Liver (tissue), 3 donors: ENCODE data around the gene TMEM254.

Source experiments
- FOXA1 ChIP-seq: IDR thresholded peaks from 2 replicates; pipeline ENCODE4 v1.6.1; 2016; ENCODE audit warnings: antibody characterized with exemption
- GABPA ChIP-seq, 2 donors: IDR thresholded peaks in 1 of 2; conservative IDR thresholded peaks in 1 of 2; 2 replicates each; pipeline ENCODE4 v1.6.1; 2016; ENCODE audit warnings: antibody characterized with exemption in 2 of 2, mild to moderate bottlenecking in 1 of 2, moderate library complexity in 1 of 2
- JUND ChIP-seq, 2 donors: IDR thresholded peaks; 2 replicates each; pipeline ENCODE4 v1.6.1; 2016; ENCODE audit warnings: antibody characterized with exemption in 2 of 2
- RAD21 ChIP-seq, 2 donors: IDR thresholded peaks; 2 replicates each; pipeline ENCODE4 v1.6.1; 2016; ENCODE audit warnings: antibody characterized with exemption in 2 of 2, mild to moderate bottlenecking in 2 of 2
- RXRA ChIP-seq, 2 donors: IDR thresholded peaks; 2 replicates each; pipeline ENCODE4 v1.6.1; 2017 to 2018; ENCODE audit warnings: antibody characterized with exemption in 2 of 2, mild to moderate bottlenecking in 1 of 2
- TAF1 ChIP-seq: conservative IDR thresholded peaks from 2 replicates; pipeline ENCODE4 v1.6.1; 2016; ENCODE audit warnings: antibody characterized with exemption, mild to moderate bottlenecking
- TF ChIP-seq, protein P1 (sequence below): IDR thresholded peaks from 2 replicates; pipeline ENCODE4 v1.6.1; 2016; ENCODE audit warnings: antibody characterized with exemption
- TF ChIP-seq, protein P2 (sequence below): fragments of 150-350 bp; IDR thresholded peaks from 2 replicates; pipeline ENCODE4 v1.5.1; 2017; ENCODE audit warnings: improper control_type of control experiment, low read depth, low read length; ENCODE audit not compliant: missing input control
- TF ChIP-seq, protein P3 (sequence below): IDR thresholded peaks from 2 replicates; pipeline ENCODE4 v1.6.1; 2016; ENCODE audit warnings: antibody characterized with exemption, mild to moderate bottlenecking
- TF ChIP-seq, protein P4 (sequence below): IDR thresholded peaks from 2 replicates; pipeline ENCODE4 v1.6.1; 2016; ENCODE audit warnings: antibody characterized with exemption
- donor health status: healthy.
- donor health status: healthy.

DNA sequence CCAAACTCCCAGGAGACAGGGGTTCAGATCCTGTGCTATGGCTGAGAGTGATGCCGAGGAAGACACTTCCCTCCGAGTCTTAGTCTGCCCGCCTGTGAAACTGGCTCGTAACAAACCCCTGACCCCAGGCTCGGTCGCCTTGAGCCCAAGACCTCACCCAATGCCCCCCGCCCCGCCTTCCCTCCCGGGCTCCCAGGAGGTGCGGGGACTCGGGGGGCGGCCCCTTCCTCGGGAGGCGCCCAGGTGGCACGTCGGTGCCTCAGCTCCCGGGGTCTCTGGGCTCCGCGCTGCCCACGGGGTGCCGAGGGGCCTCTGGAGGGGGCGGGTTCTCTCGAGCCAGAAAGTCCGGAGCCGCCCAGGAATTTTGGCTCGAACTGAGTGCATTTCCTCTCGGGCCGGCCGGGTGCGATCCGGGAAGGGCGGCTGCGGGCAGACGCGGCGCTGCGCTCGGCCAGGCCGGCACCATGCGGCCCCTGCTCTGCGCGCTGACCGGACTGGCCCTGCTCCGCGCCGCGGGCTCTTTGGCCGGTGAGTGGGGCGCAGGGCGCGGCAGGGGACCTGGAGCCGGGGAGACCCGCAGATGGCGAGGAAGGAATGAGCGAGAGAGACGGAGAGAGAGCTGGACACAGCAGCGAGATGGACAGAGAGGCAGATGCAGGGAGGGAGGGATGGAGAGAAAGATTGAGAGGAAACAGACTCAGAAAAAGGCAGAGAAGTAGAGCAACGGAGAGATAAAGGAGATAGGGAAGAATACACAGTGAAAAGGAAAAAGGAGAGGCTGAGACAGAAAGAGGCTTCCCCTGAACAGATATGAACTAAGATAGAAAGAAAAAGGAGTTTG, 54.1 kb downstream of the TMEM254 start, which contains the start of gene PLAC9:
- TF ChIP-seq GABPA (IDR thresholded peaks at IDR 0.05 in 1 of 2, conservative IDR thresholded peaks at IDR 0.05 in 1 of 2) (no peak), FOXA1 (no peak), TAF1 (no peak), JUND (IDR thresholded peaks at IDR 0.05) (no peak), RXRA (IDR thresholded peaks at IDR 0.05) (no peak), RAD21 (IDR thresholded peaks at IDR 0.05) (no peak)
- TF ChIP-seq, protein P1, sequence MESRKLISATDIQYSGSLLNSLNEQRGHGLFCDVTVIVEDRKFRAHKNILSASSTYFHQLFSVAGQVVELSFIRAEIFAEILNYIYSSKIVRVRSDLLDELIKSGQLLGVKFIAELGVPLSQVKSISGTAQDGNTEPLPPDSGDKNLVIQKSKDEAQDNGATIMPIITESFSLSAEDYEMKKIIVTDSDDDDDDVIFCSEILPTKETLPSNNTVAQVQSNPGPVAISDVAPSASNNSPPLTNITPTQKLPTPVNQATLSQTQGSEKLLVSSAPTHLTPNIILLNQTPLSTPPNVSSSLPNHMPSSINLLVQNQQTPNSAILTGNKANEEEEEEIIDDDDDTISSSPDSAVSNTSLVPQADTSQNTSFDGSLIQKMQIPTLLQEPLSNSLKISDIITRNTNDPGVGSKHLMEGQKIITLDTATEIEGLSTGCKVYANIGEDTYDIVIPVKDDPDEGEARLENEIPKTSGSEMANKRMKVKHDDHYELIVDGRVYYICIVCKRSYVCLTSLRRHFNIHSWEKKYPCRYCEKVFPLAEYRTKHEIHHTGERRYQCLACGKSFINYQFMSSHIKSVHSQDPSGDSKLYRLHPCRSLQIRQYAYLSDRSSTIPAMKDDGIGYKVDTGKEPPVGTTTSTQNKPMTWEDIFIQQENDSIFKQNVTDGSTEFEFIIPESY, result no peak
- TF ChIP-seq, protein P2, sequence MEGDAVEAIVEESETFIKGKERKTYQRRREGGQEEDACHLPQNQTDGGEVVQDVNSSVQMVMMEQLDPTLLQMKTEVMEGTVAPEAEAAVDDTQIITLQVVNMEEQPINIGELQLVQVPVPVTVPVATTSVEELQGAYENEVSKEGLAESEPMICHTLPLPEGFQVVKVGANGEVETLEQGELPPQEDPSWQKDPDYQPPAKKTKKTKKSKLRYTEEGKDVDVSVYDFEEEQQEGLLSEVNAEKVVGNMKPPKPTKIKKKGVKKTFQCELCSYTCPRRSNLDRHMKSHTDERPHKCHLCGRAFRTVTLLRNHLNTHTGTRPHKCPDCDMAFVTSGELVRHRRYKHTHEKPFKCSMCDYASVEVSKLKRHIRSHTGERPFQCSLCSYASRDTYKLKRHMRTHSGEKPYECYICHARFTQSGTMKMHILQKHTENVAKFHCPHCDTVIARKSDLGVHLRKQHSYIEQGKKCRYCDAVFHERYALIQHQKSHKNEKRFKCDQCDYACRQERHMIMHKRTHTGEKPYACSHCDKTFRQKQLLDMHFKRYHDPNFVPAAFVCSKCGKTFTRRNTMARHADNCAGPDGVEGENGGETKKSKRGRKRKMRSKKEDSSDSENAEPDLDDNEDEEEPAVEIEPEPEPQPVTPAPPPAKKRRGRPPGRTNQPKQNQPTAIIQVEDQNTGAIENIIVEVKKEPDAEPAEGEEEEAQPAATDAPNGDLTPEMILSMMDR, result no peak
- TF ChIP-seq, protein P3, sequence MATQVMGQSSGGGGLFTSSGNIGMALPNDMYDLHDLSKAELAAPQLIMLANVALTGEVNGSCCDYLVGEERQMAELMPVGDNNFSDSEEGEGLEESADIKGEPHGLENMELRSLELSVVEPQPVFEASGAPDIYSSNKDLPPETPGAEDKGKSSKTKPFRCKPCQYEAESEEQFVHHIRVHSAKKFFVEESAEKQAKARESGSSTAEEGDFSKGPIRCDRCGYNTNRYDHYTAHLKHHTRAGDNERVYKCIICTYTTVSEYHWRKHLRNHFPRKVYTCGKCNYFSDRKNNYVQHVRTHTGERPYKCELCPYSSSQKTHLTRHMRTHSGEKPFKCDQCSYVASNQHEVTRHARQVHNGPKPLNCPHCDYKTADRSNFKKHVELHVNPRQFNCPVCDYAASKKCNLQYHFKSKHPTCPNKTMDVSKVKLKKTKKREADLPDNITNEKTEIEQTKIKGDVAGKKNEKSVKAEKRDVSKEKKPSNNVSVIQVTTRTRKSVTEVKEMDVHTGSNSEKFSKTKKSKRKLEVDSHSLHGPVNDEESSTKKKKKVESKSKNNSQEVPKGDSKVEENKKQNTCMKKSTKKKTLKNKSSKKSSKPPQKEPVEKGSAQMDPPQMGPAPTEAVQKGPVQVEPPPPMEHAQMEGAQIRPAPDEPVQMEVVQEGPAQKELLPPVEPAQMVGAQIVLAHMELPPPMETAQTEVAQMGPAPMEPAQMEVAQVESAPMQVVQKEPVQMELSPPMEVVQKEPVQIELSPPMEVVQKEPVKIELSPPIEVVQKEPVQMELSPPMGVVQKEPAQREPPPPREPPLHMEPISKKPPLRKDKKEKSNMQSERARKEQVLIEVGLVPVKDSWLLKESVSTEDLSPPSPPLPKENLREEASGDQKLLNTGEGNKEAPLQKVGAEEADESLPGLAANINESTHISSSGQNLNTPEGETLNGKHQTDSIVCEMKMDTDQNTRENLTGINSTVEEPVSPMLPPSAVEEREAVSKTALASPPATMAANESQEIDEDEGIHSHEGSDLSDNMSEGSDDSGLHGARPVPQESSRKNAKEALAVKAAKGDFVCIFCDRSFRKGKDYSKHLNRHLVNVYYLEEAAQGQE, result no peak
- TF ChIP-seq, protein P4, sequence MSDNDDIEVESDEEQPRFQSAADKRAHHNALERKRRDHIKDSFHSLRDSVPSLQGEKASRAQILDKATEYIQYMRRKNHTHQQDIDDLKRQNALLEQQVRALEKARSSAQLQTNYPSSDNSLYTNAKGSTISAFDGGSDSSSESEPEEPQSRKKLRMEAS, result no peak
